ENCODE results near the gene PDZK1IP1.

The PDZK1IP1 gene, protein sequence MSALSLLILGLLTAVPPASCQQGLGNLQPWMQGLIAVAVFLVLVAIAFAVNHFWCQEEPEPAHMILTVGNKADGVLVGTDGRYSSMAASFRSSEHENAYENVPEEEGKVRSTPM

DNA sequence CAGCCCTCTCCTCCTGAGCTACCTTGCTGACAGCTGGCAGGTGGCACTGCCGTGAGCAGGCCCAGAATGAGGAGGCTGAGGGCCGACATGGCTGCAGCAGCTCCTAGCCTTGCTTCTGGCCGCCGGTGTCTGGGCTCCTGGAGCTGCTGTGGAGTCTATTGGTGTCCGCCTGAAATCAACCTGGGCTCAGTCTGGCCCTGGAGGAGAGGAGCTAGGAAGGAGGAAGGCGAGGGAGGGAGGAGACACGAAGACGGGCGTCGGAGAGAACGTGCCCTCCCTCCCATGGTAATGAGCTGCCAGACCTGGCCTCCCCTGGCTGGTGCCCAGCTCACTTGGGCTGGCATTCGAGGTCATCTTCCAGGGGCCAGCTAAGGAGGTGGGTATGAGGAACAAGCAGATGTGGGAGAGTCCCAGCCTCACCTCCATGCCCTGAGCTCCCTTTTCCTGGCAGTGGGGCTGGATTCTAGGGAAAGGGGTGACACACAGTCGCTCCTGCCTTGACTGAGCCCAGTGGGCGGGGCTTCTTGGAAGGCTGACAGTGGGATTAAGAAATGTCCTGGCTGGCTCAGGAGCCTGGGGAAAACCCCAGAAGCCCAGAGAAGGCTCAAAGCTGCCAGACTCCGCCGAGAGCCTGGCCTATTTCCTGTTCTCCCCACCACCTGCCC, at the start of gene PDZK1IP1:
Gene PDZK1IP1, minus strand, starts transcription at position 193 of the 665 bp plus-strand sequence. Its CDS starts 104 bp downstream, at position 89.
- no peak for DNase-seq (ENCODE audit: low read depth)

DNA sequence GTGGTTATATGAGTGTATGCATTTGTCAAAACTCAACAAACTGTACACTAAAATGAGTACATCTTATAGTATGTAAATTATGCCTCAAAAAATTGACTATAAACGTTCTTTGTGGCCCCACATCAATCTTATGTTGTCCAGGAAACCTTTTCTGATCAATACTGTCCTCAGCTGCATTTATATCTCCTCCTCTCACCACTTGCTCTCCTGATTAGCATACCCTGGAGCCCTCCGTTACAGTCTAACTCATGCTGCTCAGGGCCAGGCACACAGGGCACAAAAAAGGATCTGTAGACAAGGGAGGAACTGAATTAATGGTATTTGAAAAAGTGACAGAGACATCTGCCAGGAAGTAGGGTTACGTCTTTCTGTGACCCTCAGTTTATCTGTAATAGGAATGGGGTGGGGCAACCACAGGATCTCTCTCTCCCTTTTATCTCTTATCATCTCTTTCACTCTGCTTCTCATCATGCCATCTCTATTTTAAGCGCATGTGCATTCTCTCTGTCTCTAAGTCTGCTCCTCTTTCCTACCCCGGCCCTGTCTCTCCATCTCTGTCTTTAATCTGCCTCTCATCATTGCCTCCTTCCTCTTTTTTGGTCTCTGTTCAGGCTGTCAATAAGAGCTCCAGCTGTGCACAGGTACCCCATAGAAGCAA, 49.2 kb upstream of the PDZK1IP1 start:
- no peak for DNase-seq (ENCODE audit: low read depth)

GRCh38 chr1:47235806-47236205, 46.0 kb upstream of the PDZK1IP1 start:
- DNase-seq (ENCODE audit: low read depth) = no peak

- DNase-seq (ENCODE audit: low read depth) = no peak
Observed at GRCh38 chr1:47235241-47235681, 45.4 kb upstream of the PDZK1IP1 start.

DNA sequence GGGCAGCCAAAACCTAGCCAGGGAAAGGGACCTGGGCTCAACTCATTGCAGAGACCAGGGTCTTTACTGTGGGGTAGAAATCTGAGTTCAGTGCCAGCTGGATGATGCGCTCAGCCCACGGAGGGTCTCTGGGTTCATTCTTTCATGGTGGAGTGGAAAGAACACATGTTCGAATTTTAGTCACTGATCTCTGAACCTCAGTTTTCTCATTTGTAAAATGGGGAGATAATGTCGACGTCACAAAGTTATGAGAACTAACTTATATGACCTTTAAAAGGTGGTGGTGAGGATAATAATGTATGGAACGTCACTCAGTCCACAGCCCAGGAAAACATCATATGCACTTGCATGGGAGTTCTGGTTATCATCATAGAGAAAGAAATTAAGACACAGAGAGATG, 43.4 kb upstream of the PDZK1IP1 start:
- DNase-seq (ENCODE audit: low read depth) = no peak

- DNase-seq (ENCODE audit: low read depth) = no peak
Observed at GRCh38 chr1:47232187-47232874, 42.5 kb upstream of the PDZK1IP1 start, which contains the start of gene TAL1. Gene TAL1 (minus strand): TSS chr1:47232225. CDS start chr1:47225888, 6,337 bp downstream.

- DNase-seq (ENCODE audit: low read depth) = no peak
Observed at GRCh38 chr1:47231301-47232186, 41.7 kb upstream of the PDZK1IP1 start.

- DNase-seq (ENCODE audit: low read depth) = no peak
Observed at GRCh38 chr1:47230692-47231300, 41.0 kb upstream of the PDZK1IP1 start.

GRCh38 chr1:47229886-47230691, 40.3 kb upstream of the PDZK1IP1 start:
- DNase-seq (ENCODE audit: low read depth) = no peak

GRCh38 chr1:47229031-47229885, 39.4 kb upstream of the PDZK1IP1 start:
- no peak for DNase-seq (ENCODE audit: low read depth)

DNA sequence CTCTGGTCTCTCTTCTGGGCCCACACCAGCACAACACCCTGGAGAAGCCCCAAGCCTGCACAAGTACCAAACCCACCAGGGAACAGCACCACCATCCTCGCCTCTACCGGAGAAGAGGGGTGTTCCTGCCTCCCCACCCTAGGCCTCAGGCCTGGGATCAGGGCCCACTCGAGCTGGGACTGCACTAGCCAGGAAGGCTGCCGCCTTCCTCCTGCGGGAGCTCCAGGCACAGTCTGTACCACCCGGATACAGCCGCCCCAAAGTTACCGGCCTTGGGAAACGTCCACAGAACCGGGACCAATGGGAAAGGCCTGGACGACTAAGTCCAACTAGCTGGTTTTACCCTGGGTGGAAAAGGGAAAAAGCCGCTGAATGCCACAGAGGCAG, 38.8 kb upstream of the PDZK1IP1 start:
- DNase-seq (ENCODE audit: low read depth) = no peak

GRCh38 chr1:47227341-47228232, 37.8 kb upstream of the PDZK1IP1 start:
- DNase-seq (ENCODE audit: low read depth) = no peak

DNA sequence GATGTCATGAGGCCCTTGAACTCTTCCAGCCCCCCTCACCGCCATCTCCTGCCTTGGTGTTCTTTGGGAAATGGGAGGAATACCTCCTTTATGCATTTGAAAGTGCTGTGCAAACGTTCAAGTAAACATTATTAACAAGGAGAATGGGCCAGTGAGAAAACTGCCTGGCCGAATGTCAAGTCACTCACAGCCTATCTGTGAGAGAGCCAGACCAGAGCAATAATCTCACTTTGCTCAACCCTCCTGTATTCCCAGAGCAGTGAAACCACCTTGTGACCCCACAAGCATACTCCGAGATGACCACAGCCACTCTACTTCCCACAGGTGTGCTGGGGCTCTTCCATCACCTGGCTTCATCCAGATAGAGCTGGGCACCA, 37.0 kb upstream of the PDZK1IP1 start:
- no peak for DNase-seq (ENCODE audit: low read depth)

- DNase-seq (ENCODE audit: low read depth) = no peak
Observed at GRCh38 chr1:47226121-47226838, 36.4 kb upstream of the PDZK1IP1 start.

DNA sequence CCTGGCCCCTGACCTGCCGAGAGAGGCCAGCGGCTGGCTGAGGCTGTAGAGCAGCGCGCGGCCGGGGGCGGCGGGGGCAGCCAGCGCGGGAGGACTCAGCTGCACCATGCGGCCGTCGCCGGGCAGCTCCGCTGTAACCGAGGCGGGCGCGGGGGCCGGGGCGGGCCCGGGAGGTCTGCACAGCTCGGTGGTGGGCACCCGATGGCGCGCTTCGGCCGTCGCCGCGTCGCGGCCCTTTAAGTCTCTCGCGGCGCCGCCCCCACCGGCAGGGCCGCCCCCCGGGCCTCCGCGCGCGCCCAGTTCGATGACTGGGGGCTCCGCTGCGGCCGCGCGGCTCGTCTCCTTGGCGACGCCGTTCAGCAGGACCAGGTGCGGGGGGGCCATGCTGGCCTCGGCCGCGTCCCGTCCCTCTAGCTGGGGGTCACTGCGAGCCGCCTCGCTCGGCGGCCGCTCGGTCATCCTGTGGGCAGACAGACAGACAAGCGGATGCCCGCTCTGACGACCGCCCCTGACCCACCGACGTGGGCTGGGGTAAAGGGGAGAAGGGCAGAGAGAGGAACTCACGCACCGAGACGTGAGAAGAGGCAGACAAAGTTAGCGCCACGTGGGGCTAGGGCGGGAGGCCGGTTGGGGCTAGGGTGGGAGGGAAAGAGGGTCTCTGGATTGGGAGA, 35.7 kb upstream of the PDZK1IP1 start:
- DNase-seq (ENCODE audit: low read depth) = no peak

DNA sequence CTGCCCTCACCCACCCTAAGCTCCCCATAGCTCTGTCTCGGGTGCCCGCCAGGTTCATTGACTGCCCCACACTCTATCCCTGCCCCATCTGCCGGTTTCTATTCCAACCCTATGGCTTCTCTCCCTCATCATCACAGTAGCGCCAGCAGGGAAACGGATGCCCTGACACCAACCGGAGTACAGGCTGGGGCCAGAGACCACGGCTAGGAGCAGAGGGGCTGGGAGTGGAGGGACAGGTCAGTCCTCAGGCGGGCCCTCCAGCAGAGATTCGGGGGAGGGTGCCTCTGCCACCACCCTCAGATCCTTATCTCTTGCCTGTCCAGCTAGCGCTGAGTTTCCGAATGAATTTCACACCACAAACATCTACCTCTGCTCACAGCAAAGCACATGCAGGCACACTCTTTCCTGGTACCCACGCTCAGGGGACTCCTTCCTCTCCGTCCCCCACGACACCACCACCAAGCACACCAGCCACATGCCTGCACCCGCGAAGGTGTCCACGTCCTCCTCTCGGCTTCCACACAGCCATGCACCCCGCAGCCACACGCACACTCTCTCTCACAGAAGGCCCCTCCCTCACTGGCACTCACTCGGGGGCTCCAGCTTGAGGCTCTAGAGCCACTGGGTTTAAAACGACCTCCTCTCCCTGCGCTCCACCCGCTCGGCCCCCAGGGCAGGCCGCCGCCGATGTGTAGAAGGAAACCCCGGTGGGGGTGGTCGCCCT, 35.0 kb upstream of the PDZK1IP1 start:
- no peak for DNase-seq (ENCODE audit: low read depth)
